ENCODE results near the gene FKTN.

Gene FKTN

GRCh38 chr9:105651806-105652205 lies 93.9 kb downstream of the FKTN start:
- no peaks in the 10 kb centered on the region for H3F3A ChIP-seq (ENCODE audit: insufficient read depth, low read length)
- no peaks in the 10 kb centered on the region for H3K36me3 ChIP-seq (replicated peaks; ENCODE audit: insufficient read depth, low read length)
- no peaks in the 10 kb centered on the region for H4K20me1 ChIP-seq (ENCODE audit: insufficient read depth, low read length)
- no peaks in the 10 kb centered on the region for H3K9me2 ChIP-seq (replicated peaks; ENCODE audit: insufficient read depth, low read length)
- no peaks in the 10 kb centered on the region for H3K9me3 ChIP-seq (replicated peaks; ENCODE audit: insufficient read depth, low read length)
- no peak overlapping the region for H3K4me3 ChIP-seq (ENCODE audit: low read length)
- TF ChIP-seq CTCF (IDR thresholded peaks at IDR 0.05; ENCODE audit: low read length), result no peak
- no peak for TF ChIP-seq EZH2phosphoT487 (IDR thresholded peaks at IDR 0.05; ENCODE audit: low read length)
- no peak for TF ChIP-seq EZH2 (optimal IDR thresholded peaks at IDR 0.05; ENCODE audit: low read depth, low read length)
- H3K27me3 ChIP-seq (replicated peaks; ENCODE audit: insufficient read depth, low read length), result no peaks in the 10 kb centered on the region
- H3K79me2 ChIP-seq (ENCODE audit: low read length), result no peaks in the 10 kb centered on the region
- H3K4me2 ChIP-seq (ENCODE audit: low read depth, low read length), result no peak overlapping the region
- no peak overlapping the region for H3K9ac ChIP-seq (ENCODE audit: low read length)
- H3K4me1 ChIP-seq (ENCODE audit: low read length), result no peaks in the 10 kb centered on the region
- DNase-seq, result no peak
- H3K27ac ChIP-seq (ENCODE audit: low read length), result no peak overlapping the region
- no peak overlapping the region for H2AFZ ChIP-seq (ENCODE audit: low read length)

GRCh38 chr9:105656131-105656921 lies 98.4 kb downstream of the FKTN start:
- Histone ChIP-seq H3F3A (ENCODE audit: insufficient read depth, low read length) (no peaks in the 10 kb centered on the region), H3K4me3 (ENCODE audit: low read length) (peak overlapping the region; percentile 65), H3K9me3 (replicated peaks; ENCODE audit: insufficient read depth, low read length) (no peaks in the 10 kb centered on the region), H3K9ac (ENCODE audit: low read length) (peak overlapping the region; percentile 23; the same call in 1 of the 2 replicates), H3K79me2 (ENCODE audit: low read length) (no peaks in the 10 kb centered on the region), H3K4me1 (ENCODE audit: low read length) (no peaks in the 10 kb centered on the region), H3K9me2 (replicated peaks; ENCODE audit: insufficient read depth, low read length) (no peaks in the 10 kb centered on the region), H4K20me1 (ENCODE audit: insufficient read depth, low read length) (no peaks in the 10 kb centered on the region), H3K4me2 (ENCODE audit: low read depth, low read length) (peak overlapping the region; percentile 86), H2AFZ (ENCODE audit: low read length) (peak overlapping the region; percentile 82), H3K27ac (ENCODE audit: low read length) (no peak overlapping the region), H3K36me3 (replicated peaks; ENCODE audit: insufficient read depth, low read length) (no peaks in the 10 kb centered on the region), H3K27me3 (replicated peaks; ENCODE audit: insufficient read depth, low read length) (no peaks in the 10 kb centered on the region)
- TF ChIP-seq CTCF (IDR thresholded peaks at IDR 0.05; ENCODE audit: low read length) (peak; percentile 28), EZH2phosphoT487 (IDR thresholded peaks at IDR 0.05; ENCODE audit: low read length) (no peak)
- peak; percentile 10 for DNase-seq

GRCh38 chr9:105658351-105658750 lies 100.4 kb downstream of the FKTN start:
- H3F3A ChIP-seq (ENCODE audit: insufficient read depth, low read length), result no peaks in the 10 kb centered on the region

More at GRCh38 chr9:105658351-105658750, 100.4 kb downstream of the FKTN start:
- Histone ChIP-seq H3K4me3 (ENCODE audit: low read length) (no peak overlapping the region), H2AFZ (ENCODE audit: low read length) (no peak overlapping the region), H3K4me2 (ENCODE audit: low read depth, low read length) (no peak overlapping the region), H4K20me1 (ENCODE audit: insufficient read depth, low read length) (no peaks in the 10 kb centered on the region), H3K79me2 (ENCODE audit: low read length) (no peaks in the 10 kb centered on the region), H3K27me3 (replicated peaks; ENCODE audit: insufficient read depth, low read length) (no peaks in the 10 kb centered on the region), H3K27ac (ENCODE audit: low read length) (no peak overlapping the region), H3K9ac (ENCODE audit: low read length) (no peak overlapping the region), H3K9me2 (replicated peaks; ENCODE audit: insufficient read depth, low read length) (no peaks in the 10 kb centered on the region), H3K9me3 (replicated peaks; ENCODE audit: insufficient read depth, low read length) (no peaks in the 10 kb centered on the region), H3K36me3 (replicated peaks; ENCODE audit: insufficient read depth, low read length) (no peaks in the 10 kb centered on the region), H3K4me1 (ENCODE audit: low read length) (no peaks in the 10 kb centered on the region)
- no peak for DNase-seq
- TF ChIP-seq CTCF (IDR thresholded peaks at IDR 0.05; ENCODE audit: low read length) (no peak), EZH2 (optimal IDR thresholded peaks at IDR 0.05; ENCODE audit: low read depth, low read length) (no peak), EZH2phosphoT487 (IDR thresholded peaks at IDR 0.05; ENCODE audit: low read length) (no peak)

Measured in MM.1S (cell line).